Stimulated activated CD4-positive, alpha-beta T cell treated with anti-CD3 and anti-CD28 coated beads, Interleukin-1b, Interleukin-23, amount 100 ng/mL, for 1 hour (primary cell): ENCODE data around the gene MCM3AP.
"Not testable (repeated sequence)": the region's sequence is repeated elsewhere in the genome, so short reads cannot be mapped to it uniquely, and the experiment has no call there.

Experiments
- DNase-seq, 2 donors: peaks; one replicate each; pipeline ENCODE4 v3.0.0-alpha.2; 2020; ENCODE audit warnings: low read depth in 2 of 2

MCM3AP gene

GRCh38 chr21:46205166-46205565, 80.2 kb downstream of the MCM3AP start:
- DNase-seq, result no peak

DNA sequence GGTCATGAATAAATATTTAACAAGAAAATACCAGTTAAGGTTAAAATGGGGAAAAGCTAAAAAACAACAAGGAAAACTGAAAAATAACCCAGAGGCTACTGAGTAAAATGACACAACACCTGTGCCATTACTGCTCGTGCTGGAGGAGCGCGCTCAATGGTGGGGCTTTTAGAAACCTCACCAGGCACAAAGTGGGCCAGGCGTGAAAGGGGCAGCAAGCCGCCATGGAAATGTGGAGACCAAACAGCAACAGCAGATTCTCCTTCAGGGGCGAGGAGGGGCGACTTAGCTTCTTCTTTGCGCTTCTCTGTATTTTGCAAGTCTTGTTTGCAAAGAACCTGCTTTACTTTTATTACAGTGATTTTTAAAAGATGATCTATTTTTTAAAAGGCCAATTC, 82.2 kb downstream of the MCM3AP start:
- DNase-seq, result no peak

GRCh38 chr21:46202592-46203202, 82.7 kb downstream of the MCM3AP start:
- no peak for DNase-seq

DNA sequence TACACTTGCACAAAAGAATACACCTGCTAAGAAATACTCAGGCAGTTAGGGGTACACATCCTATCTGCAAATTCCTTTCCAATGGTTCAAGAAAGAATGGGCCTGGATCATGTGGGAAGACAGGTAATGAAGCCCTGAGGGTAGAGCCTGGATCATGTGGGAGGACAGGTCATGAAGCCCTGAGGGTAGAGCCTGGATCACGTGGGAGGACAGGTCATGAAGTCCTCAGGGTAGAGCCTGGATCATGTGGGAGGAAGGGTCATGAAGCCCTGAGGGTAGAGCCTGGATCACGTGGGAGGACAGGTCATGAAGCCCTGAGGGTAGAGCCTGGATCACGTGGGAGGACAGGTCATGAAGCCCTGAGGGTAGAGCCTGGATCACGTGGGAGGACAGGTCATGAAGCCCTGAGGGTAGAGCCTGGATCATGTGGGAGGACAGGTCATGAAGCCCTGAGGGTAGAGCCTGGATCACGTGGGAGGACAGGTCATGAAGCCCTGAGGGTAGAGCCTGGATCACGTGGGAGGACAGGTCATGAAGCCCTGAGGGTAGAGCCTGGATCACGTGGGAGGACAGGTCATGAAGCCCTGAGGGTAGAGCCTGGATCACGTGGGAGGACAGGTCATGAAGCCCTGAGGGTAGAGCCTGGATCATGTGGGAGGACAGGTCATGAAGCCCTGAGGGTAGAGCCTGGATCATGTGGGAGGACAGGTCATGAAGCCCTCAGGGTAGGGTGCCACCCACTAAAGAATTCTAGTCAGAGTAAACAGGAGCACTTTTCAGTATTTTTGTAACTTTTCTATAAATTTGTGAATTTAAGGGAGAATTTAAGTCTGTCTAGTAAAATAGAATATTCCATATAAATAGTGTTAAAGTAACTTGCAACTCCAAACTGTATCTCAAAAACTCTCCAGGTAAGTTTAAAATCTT, 84.3 kb downstream of the MCM3AP start:
- DNase-seq, result not testable (repeated sequence)

- DNase-seq, result no peak
These were observed 85.7 kb downstream of the MCM3AP start for GRCh38 chr21:46199436-46200373.

- DNase-seq, result no peak
These were observed 88.7 kb downstream of the MCM3AP start for GRCh38 chr21:46196733-46197132.

- DNase-seq, result no peak
These were observed 89.7 kb downstream of the MCM3AP start for GRCh38 chr21:46195595-46196195.

- DNase-seq, result no peak
These were observed 90.8 kb downstream of the MCM3AP start for GRCh38 chr21:46194374-46195334.

GRCh38 chr21:46193829-46194373, 91.5 kb downstream of the MCM3AP start:
- DNase-seq, result no peak

- no peak for DNase-seq
These were observed 93.5 kb downstream of the MCM3AP start for GRCh38 chr21:46191686-46192575.

DNA sequence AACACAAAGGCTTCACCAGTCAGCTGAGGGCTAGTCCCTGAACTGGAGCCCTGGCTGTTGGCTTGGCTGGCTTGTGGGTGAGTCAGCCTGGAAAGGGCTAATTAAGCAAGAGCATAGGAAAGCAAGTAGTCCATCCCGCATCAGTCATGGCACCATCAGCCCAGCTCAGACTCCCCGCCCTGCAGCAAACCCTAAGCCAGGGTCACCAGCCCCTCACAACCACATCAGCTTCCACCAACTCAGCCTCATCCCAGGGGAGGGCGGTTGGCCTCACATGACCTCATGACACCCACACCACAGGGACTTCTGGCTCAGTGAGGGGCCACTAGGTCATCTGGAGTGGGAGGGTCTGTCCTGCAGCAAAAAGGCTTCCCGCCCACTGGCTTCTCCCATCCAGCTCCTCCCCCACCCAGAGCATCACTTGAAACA, 94.1 kb downstream of the MCM3AP start:
- no peak for DNase-seq

- DNase-seq, result no peak
These were observed 94.8 kb downstream of the MCM3AP start for GRCh38 chr21:46190491-46191131.

DNA sequence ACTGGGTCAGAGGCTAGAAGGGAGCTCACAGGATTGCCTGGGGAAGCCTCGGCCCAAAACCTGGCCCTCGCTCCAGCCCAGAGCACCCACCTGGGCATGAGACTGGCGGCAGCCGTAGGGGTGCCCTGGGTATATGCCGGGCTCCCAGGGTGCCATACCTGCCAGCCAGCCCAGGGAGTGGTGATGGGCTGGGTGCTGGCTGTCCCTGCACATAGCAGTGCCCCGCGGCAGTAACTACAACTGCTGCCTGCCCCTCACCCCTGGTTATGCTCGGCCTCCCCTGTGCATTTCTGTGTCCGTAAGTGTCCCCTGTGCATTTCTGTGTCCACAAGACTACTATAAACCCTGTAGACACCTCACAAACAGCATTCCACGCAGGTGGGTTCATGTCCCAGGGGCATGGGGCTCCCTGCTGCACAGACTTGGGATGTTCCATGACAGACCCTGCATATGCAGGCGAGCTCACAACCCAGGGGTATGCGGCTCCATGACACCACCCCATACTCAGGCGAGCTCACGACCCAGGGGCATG, 95.4 kb downstream of the MCM3AP start:
- DNase-seq, result no peak

DNA sequence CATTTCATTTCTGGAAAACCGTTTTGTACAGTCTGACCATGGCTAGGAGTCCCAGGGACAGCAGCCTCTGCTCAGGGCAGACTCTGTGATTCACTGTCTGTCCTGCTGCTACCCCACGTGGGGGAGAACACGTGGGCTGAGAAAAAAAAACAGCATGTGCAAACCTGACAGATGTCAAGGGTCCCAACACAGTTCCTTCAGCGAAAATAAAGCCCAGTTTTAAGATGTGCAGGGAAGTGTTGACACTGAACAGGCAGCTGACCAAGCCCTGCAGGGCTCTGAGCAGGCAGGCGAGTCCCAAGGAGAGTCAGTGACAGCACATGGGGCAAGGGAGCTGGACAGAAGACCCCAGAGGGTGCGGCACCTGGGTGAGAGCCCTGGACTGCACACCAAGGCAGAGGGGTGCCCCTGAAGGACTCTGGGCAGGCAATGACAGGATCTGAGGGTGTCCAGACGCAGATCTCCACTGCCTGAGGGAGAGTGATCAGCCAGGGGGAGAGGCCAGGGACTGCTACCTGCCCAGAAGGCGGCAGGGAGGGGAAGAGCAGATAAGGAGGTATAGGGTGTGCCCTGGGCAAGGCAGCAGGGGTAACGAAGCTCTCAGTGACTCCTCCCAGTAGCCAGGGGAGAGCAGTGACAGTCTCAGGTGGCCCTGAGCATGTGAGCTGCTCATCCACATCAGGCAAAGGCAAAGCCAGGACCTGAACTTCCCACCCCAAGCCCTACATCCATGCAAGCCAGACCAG, 96.0 kb downstream of the MCM3AP start:
- no peak for DNase-seq

DNA sequence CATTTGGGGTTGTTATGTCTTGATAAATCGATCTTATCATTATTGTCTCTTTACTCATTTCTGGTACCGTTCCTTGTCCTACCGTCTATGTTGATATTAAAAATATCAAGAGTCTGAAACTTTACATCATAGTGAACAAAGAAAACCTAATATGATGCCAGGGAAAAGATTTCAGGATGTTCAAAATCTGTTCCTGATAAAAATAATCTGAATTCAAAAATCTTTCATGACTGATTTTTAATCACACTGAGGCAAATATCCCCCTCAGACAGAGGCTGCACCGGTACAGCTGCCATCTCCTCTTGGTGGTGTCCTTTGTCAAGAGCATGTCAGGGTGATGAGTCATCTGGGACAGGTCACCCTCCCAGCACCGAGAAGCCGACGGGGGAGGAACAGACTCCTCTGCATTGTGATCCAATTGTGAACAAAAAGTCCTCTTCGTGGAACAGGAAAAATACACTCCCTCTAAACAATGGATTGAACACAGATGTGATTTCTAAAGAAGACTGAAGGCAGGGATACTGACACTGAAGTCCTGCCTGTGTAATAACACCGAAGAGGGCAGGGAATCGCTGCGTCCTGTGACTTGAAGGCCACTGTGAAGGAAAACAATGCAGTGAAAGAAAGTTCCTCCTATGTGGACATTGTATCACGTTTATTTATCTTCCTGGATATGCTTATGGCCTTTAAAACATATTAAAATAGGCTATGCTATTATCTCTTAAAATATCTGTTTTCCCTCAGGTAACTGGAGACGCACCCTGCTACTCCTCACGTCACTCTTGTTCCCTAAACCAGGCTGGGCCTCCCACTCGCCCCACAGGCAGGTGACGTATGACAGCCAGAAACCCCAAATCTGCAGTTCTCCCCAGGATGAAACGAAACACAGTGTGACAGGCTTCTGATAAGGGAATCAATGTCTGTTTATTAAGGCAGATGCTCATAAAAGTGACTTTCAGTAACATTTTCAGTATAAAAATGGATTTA, 96.9 kb downstream of the MCM3AP start:
- no peak for DNase-seq

DNA sequence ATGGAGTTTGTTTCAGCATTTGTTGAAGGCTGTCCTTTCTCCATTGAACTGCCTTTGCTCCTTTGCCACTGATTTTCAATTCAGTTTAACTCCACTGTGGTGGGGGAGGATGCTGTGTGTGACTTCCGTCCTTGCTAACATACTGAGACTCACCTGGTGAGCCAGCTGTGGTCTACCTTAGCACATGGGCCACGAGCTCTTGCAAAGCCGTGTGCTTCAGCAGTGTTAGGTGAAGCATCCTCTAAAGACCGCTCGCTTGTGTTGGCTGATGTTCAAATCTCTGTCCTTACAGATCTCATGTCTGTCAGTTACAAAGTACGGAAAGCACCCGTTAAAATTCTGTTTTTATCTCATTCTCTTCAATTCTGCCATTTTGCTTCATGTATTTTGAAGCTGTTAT, 97.6 kb downstream of the MCM3AP start:
- DNase-seq, result no peak
